ENCODE data around the gene ACADVL.

The ACADVL gene

GRCh38 chr17:7186241-7186640, 33.5 kb upstream of the ACADVL start:
- Histone ChIP-seq H3K9me3 (ENCODE audit: low read depth, low read length) (no peaks in the 10 kb centered on the region), H3K36me3 (ENCODE audit: insufficient read depth, low read length) (peaks cover 4% of the 10 kb centered on the region; the same call in 1 of the 2 replicates), H3K27ac (no peak overlapping the region), H3K9ac (ENCODE audit: insufficient read length) (no peak overlapping the region), H3K4me3 (no peak overlapping the region)
- no peak for TF ChIP-seq POLR2AphosphoS5 (IDR thresholded peaks at IDR 0.05; ENCODE audit: borderline replicate concordance, low read depth, low read length)
- no peak for TF ChIP-seq EZH2 (IDR thresholded peaks at IDR 0.05)
- TF ChIP-seq FOXP2 (optimal IDR thresholded peaks at IDR 0.05; ENCODE audit: control extremely low read depth, extremely low read length, insufficient read depth), result no peak
- DNase-seq (ENCODE audit: low read depth, low spot score), result no peak

- H3K9ac ChIP-seq (ENCODE audit: insufficient read length), result no peak overlapping the region
- DNase-seq (ENCODE audit: low read depth, low spot score), result no peak
- no peaks in the 10 kb centered on the region for H3K9me3 ChIP-seq (ENCODE audit: low read depth, low read length)
- peaks cover 19% of the 10 kb centered on the region; the same call in 1 of the 2 replicates for H3K36me3 ChIP-seq (ENCODE audit: insufficient read depth, low read length)
- TF ChIP-seq EZH2 (IDR thresholded peaks at IDR 0.05), result no peak
- no peak for TF ChIP-seq FOXP2 (optimal IDR thresholded peaks at IDR 0.05; ENCODE audit: control extremely low read depth, extremely low read length, insufficient read depth)
- TF ChIP-seq POLR2AphosphoS5 (IDR thresholded peaks at IDR 0.05; ENCODE audit: borderline replicate concordance, low read depth, low read length), result no peak
- H3K27ac ChIP-seq, result no peak overlapping the region
- H3K4me3 ChIP-seq, result no peak overlapping the region
Observed at GRCh38 chr17:7190276-7190917, 29.3 kb upstream of the ACADVL start.

DNA sequence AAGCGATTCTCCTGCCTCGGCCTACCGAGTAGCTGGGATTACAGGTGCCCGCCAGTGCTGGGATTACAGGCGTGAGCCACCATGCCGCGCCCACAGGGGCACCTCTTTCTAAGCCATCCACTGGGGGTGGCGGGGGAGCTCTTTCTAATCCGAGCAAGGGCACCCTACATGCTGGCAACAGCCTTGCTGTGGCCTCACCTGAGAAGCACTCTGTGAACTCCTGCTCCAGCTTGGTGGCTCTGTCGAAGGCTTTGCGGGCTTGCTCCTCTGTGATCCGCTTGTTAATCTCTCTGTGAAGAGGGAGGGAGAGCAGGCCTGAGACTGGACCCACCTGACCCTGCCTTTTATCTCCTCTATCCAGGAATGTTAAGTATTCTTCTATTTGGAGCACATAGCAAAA, 28.7 kb upstream of the ACADVL start:
- H3K27ac ChIP-seq, result no peak overlapping the region
- H3K4me3 ChIP-seq, result no peak overlapping the region
- TF ChIP-seq POLR2AphosphoS5 (IDR thresholded peaks at IDR 0.05; ENCODE audit: borderline replicate concordance, low read depth, low read length), result no peak
- TF ChIP-seq EZH2 (IDR thresholded peaks at IDR 0.05), result no peak
- no peak for TF ChIP-seq FOXP2 (optimal IDR thresholded peaks at IDR 0.05; ENCODE audit: control extremely low read depth, extremely low read length, insufficient read depth)
- peaks cover 25% of the 10 kb centered on the region; the same call in 1 of the 2 replicates for H3K36me3 ChIP-seq (ENCODE audit: insufficient read depth, low read length)
- no peak overlapping the region for H3K9ac ChIP-seq (ENCODE audit: insufficient read length)
- DNase-seq (ENCODE audit: low read depth, low spot score), result no peak
- H3K9me3 ChIP-seq (ENCODE audit: low read depth, low read length), result no peaks in the 10 kb centered on the region

DNA sequence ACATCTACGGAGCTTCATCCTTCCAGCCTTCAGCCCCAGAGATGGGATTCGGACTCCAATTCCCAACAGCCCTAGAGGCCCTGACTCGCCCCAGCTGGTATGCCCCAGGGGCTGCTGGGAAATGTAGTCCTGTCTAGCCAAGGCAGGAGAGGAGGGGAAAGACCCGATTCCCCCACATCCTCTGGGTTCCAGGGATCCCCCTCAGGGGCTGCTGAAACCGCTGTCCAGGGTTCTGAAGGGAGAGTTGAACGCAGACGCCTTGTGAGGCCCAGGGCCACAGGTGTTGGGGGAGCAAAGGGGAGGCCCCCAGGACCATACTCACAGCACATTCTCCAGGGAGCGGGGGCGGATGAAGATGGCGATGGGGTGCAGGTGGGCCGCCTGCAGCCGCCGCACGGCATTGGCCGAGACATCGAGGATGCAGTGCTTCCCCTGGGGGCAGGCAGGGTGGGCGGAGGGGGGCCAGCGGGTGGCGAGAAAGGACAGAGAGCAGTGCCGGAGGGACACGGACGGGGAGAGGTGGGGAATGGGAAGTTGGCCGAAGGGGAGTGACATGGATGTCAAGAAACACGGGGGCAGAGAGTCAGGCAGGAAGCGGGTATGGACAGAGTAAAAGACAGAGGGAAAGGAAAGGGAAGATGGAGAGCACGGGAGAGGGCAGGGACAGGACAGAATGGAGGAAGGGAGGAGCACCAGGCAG, 28.0 kb upstream of the ACADVL start:
- DNase-seq (ENCODE audit: low read depth, low spot score), result no peak
- TF ChIP-seq EZH2 (IDR thresholded peaks at IDR 0.05) (no peak), FOXP2 (optimal IDR thresholded peaks at IDR 0.05; ENCODE audit: control extremely low read depth, extremely low read length, insufficient read depth) (no peak), POLR2AphosphoS5 (IDR thresholded peaks at IDR 0.05; ENCODE audit: borderline replicate concordance, low read depth, low read length) (no peak)
- Histone ChIP-seq H3K9me3 (ENCODE audit: low read depth, low read length) (no peaks in the 10 kb centered on the region), H3K27ac (no peak overlapping the region), H3K36me3 (ENCODE audit: insufficient read depth, low read length) (peaks cover 32% of the 10 kb centered on the region; the same call in 1 of the 2 replicates), H3K4me3 (no peak overlapping the region), H3K9ac (ENCODE audit: insufficient read length) (no peak overlapping the region)

DNA sequence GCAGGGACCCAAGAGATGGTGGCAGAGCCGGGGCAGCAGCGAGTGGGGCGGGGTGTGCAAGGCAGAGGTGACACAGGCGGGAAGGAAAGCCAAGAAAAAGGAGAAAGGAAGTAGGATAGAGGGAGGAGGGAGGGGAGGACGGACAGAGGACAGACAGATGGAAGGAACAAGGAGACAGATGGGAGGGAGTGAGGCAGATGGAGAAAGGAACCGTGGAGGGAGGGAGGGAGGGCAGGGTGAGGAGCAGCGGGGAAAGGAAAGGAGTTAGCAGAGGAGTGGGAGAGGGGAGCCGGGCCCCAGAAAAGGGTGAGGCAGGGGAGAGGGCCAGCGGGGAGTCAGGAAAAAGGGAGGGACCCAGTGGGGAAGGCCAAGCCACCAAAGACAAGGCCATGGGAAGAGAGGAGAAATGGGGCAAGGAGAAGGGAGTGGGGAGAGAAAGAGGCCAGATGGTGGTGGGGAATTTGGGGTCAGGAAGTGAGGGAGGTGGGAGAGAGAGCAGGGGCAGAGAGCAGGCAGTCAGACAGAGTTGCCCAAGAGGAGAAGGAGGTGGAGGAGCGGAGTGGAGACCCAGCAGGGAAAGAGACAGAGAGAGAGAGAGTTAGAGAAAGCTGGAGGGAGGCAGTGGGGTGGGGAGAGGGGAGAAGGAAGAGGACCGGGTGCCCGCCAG, 27.3 kb upstream of the ACADVL start:
- no peak for DNase-seq (ENCODE audit: low read depth, low spot score)
- H3K36me3 ChIP-seq (ENCODE audit: insufficient read depth, low read length), result peaks cover 38% of the 10 kb centered on the region; the same call in 1 of the 2 replicates

GRCh38 chr17:7195971-7196370, 23.8 kb upstream of the ACADVL start:
- Histone ChIP-seq H3K9ac (ENCODE audit: insufficient read length) (no peak overlapping the region), H3K9me3 (ENCODE audit: low read depth, low read length) (no peaks in the 10 kb centered on the region), H3K27ac (no peak overlapping the region), H3K36me3 (ENCODE audit: insufficient read depth, low read length) (peaks cover 43% of the 10 kb centered on the region; the same call in 1 of the 2 replicates), H3K4me3 (no peak overlapping the region)
- TF ChIP-seq POLR2AphosphoS5 (IDR thresholded peaks at IDR 0.05; ENCODE audit: borderline replicate concordance, low read depth, low read length) (no peak), EZH2 (IDR thresholded peaks at IDR 0.05) (no peak), FOXP2 (optimal IDR thresholded peaks at IDR 0.05; ENCODE audit: control extremely low read depth, extremely low read length, insufficient read depth) (no peak)
- DNase-seq (ENCODE audit: low read depth, low spot score), result no peak

More for the DNA sequence above, 27.3 kb upstream of the ACADVL start:
- TF ChIP-seq EZH2 (IDR thresholded peaks at IDR 0.05), result no peak
- Histone ChIP-seq H3K27ac (no peak overlapping the region), H3K9ac (ENCODE audit: insufficient read length) (no peak overlapping the region), H3K4me3 (no peak overlapping the region), H3K9me3 (ENCODE audit: low read depth, low read length) (no peaks in the 10 kb centered on the region)

DNA sequence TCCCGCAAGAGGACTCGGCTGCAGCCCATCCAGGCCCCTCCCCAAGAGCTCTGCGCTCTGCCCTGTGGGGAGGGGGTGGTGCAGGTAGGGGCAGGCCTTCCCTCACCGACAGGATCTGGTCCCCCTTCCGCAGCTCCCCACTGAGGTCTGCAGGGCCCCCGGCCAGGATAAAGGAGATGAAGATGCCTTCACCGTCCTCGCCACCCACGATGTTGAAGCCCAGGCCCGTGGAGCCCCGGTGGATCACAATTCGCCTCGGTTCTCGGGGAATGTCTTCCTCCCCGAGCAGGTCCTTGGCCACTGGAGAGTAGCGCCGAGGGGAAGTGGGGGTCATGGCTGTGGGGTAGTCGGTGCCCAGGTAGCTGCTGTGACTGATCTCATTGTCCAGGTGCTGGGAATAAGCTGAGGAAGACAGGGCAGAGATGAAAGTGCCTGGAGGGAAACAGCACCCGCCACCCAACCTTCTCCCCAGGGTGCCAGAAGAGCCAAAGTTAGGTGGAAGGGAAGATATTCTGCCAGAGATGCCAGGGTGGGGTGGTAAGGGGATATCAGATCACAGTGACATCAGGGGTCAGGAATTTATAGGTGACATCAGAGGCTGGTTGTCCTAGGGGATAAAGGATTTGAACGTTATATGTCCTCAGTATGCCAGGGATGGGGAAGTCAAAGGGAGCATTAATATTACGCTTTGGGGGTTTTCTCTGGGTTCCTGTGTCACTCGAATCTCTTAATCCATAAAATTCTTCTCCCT, 22.9 kb upstream of the ACADVL start:
- H3K27ac ChIP-seq, result no peak overlapping the region
- no peak overlapping the region for H3K9ac ChIP-seq (ENCODE audit: insufficient read length)
- H3K4me3 ChIP-seq, result no peak overlapping the region
- H3K9me3 ChIP-seq (ENCODE audit: low read depth, low read length), result no peaks in the 10 kb centered on the region
- DNase-seq (ENCODE audit: low read depth, low spot score), result no peak
- TF ChIP-seq POLR2AphosphoS5 (IDR thresholded peaks at IDR 0.05; ENCODE audit: borderline replicate concordance, low read depth, low read length), result no peak
- TF ChIP-seq EZH2 (IDR thresholded peaks at IDR 0.05), result no peak
- no peak for TF ChIP-seq FOXP2 (optimal IDR thresholded peaks at IDR 0.05; ENCODE audit: control extremely low read depth, extremely low read length, insufficient read depth)
- peaks cover 38% of the 10 kb centered on the region; the same call in 1 of the 2 replicates for H3K36me3 ChIP-seq (ENCODE audit: insufficient read depth, low read length)

DNA sequence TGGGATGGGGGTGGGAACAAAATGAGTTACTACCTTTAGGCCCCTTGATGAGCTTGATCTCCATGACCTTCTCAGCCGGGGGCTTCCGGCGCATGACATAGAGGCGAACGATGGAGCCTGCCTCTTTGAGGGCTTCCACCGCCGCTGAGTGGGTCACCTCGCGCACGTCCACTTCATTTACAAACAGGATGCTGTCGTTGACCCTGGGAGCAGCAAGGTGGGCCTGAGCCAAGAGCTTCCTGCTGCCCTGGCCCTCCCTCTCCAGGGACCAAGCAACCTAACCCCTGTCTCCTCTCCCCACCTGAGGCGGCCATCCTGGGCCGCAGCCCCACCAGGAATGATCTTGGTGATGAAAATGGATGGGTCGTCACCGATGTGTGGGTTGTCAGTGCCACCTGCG, 16.3 kb upstream of the ACADVL start:
- peaks cover 22% of the 10 kb centered on the region; the same call in 1 of the 2 replicates for H3K36me3 ChIP-seq (ENCODE audit: insufficient read depth, low read length)

More for the DNA sequence above, 16.3 kb upstream of the ACADVL start:
- Histone ChIP-seq H3K9ac (ENCODE audit: insufficient read length) (no peak overlapping the region), H3K9me3 (ENCODE audit: low read depth, low read length) (no peaks in the 10 kb centered on the region), H3K27ac (no peak overlapping the region), H3K4me3 (no peak overlapping the region)
- no peak for TF ChIP-seq EZH2 (IDR thresholded peaks at IDR 0.05)
- no peak for TF ChIP-seq FOXP2 (optimal IDR thresholded peaks at IDR 0.05; ENCODE audit: control extremely low read depth, extremely low read length, insufficient read depth)
- TF ChIP-seq POLR2AphosphoS5 (IDR thresholded peaks at IDR 0.05; ENCODE audit: borderline replicate concordance, low read depth, low read length), result no peak
- DNase-seq (ENCODE audit: low read depth, low spot score), result no peak
